Large intestine (tissue), 3 donors: ENCODE data around the gene GJB2. TPM values are rescaled to one million over a fixed set of nuclear protein-coding genes. Genes with fewer than 3 reads are reported as not detected.
"Not testable (repeated sequence)": the region's sequence is repeated elsewhere in the genome, so short reads cannot be mapped to it uniquely, and the experiment has no call there.

Experiments
- DNase-seq, 2 donors: peaks; one replicate each; pipeline versions ENCODE4 v3.0.0 to v3.0.0-alpha.2; 2013
- H3K27ac ChIP-seq: one replicate; pipeline ENCODE4 v1.5.1; 2013; ENCODE audit warnings: low read length
- H3K27me3 ChIP-seq: 2 replicates; pipeline ENCODE4 v1.6.1; 2013; ENCODE audit warnings: low read length; ENCODE audit not compliant: control insufficient read depth, insufficient read depth
- H3K36me3 ChIP-seq: 2 replicates; pipeline ENCODE4 v1.6.1; 2013; ENCODE audit warnings: low read length; ENCODE audit not compliant: control insufficient read depth, insufficient read depth
- H3K4me1 ChIP-seq: one replicate; pipeline ENCODE4 v1.6.1; 2013; ENCODE audit warnings: low read length; ENCODE audit not compliant: control insufficient read depth, insufficient read depth
- H3K4me3 ChIP-seq: one replicate; pipeline ENCODE4 v1.5.1; 2013; ENCODE audit warnings: low read length
- H3K9me3 ChIP-seq: one replicate; pipeline ENCODE4 v1.6.1; 2013; ENCODE audit warnings: mild to moderate bottlenecking, low read depth, low read length, moderate library complexity; ENCODE audit not compliant: control insufficient read depth
- WGBS: methylation state at CpG from one replicate; pipeline ENCODE4 v1.1.5; 2013; ENCODE audit warnings: low lambda C conversion rate; ENCODE audit not compliant: insufficient coverage; 5-methylcytosine and 5-hydroxymethylcytosine counted together
- polyA plus RNA-seq: library from polyadenylated mRNA; unstranded; fragments of 120-200 nt; gene quantifications from one replicate; pipeline ENCODE4 v1.2.1, GENCODE V29; 2013

Gene GJB2
- polyA plus RNA-seq, 1 donor = 4.1 TPM

GRCh38 chr13:20168396-20168795, 24.3 kb downstream of the GJB2 start:
- Histone ChIP-seq H3K4me1 (no peaks in the 10 kb centered on the region), H3K27me3 (peaks cover 54% of the 10 kb centered on the region), H3K36me3 (no peaks in the 10 kb centered on the region), H3K9me3 (no peaks in the 10 kb centered on the region), H3K27ac (no peak overlapping the region), H3K4me3 (no peak overlapping the region)
- WGBS = 40% methylated on average over 1 of the region's 7 CpGs
- no peak for DNase-seq

GRCh38 chr13:20165417-20166257, 27.1 kb downstream of the GJB2 start:
- Histone ChIP-seq H3K27me3 (peaks cover 58% of the 10 kb centered on the region), H3K27ac (no peak overlapping the region), H3K4me3 (no peak overlapping the region), H3K4me1 (no peaks in the 10 kb centered on the region), H3K36me3 (no peaks in the 10 kb centered on the region), H3K9me3 (no peaks in the 10 kb centered on the region)
- no peak for DNase-seq
- 43% methylated on average over 2 of the region's 11 CpGs for WGBS

- no CpG with 5 or more reads among the region's 16 CpGs for WGBS
- H3K4me3 ChIP-seq = no peak overlapping the region
- H3K9me3 ChIP-seq = no peaks in the 10 kb centered on the region
- H3K27me3 ChIP-seq = peaks cover 67% of the 10 kb centered on the region
- DNase-seq = no peak
- H3K36me3 ChIP-seq = no peaks in the 10 kb centered on the region
- no peak overlapping the region for H3K27ac ChIP-seq
- H3K4me1 ChIP-seq = peaks cover 2% of the 10 kb centered on the region
These were observed 30.8 kb downstream of the GJB2 start for GRCh38 chr13:20161951-20162300.

GRCh38 chr13:20161275-20161950, 31.3 kb downstream of the GJB2 start:
- Histone ChIP-seq H3K4me1 (peaks cover 2% of the 10 kb centered on the region), H3K36me3 (no peaks in the 10 kb centered on the region), H3K9me3 (no peaks in the 10 kb centered on the region), H3K27ac (no peak overlapping the region), H3K27me3 (peaks cover 67% of the 10 kb centered on the region), H3K4me3 (no peak overlapping the region)
- no CpG with 5 or more reads among the region's 79 CpGs for WGBS
- peak in 1 of 2 donors; percentile 27 for DNase-seq

DNA sequence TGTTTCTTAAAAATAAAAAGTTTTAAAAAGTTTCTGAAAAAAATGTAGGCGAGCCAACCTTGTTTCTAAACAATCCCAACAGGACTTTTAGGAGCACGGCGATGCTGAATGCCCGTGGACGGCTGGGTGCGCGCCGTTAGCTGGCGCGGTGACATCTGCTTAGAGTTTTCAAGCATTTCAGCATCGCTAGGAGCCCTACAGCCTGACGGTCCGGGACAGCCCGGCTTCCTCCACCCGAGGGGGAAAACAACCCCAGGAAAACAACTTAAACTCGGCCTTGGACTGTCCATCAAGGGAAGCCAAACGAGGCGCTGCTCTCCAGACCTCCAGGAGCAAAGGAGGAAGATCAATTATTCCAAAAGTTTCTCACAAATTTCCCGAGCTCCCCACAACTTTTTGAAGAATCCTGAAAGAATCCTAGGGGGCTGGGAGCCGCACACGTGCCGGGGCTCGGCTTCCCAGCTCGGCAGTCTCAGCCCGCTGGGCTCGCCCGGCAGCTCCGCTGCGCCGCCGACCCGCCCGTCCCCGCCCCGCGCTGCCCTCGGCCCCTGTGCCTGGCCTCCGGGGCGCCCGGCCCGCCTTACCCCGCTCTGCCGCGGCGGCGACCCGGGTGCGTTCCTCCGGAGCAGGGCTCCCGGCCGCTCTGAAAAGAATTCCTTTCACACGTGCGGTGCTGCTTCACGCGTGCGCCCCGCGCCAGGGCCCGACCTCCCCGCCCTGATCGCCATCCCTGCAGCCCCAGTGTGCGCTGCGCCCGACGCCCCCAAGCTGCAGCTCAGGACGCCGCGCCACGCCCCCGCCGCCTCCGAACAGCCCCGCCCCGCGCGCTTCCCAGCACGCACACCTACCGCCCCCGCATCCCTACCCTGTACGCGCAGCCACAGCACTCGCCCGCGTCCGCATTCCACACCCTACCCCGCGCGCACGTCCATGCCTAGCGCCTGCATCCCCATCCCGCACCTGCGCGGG, 32.1 kb downstream of the GJB2 start, which contains the start of gene GJA3:
Gene GJA3 (minus strand): TSS at position 747 of the 969 bp plus-strand sequence. CDS start 17,764 bp downstream, outside the sequence.
- H3K4me3 ChIP-seq = no peak within 1 kb of the TSS
- H3K9me3 ChIP-seq = no peaks in the 10 kb centered on the region
- H3K4me1 ChIP-seq = peaks cover 2% of the 10 kb centered on the region
- H3K27me3 ChIP-seq = peaks cover 62% of the 10 kb centered on the region
- peak in 1 of 2 donors; percentile 54 for DNase-seq
- H3K36me3 ChIP-seq = no peaks in the 10 kb centered on the region
- H3K27ac ChIP-seq = no peak within 1 kb of the TSS
- no CpG with 5 or more reads among the region's 93 CpGs for WGBS

- H3K36me3 ChIP-seq = no peaks in the 10 kb centered on the region
- no peaks in the 10 kb centered on the region for H3K9me3 ChIP-seq
- peaks cover 64% of the 10 kb centered on the region for H3K27me3 ChIP-seq
- 35% methylated on average over 5 of the region's 18 CpGs for WGBS
- H3K27ac ChIP-seq = no peak overlapping the region
- no peak overlapping the region for H3K4me3 ChIP-seq
- no peak for DNase-seq
- peaks cover 2% of the 10 kb centered on the region for H3K4me1 ChIP-seq
These were observed 33.0 kb downstream of the GJB2 start for GRCh38 chr13:20159646-20160305.

- no CpG with 5 or more reads among the region's 3 CpGs for WGBS
- H3K9me3 ChIP-seq = no peaks in the 10 kb centered on the region
- peaks cover 63% of the 10 kb centered on the region for H3K27me3 ChIP-seq
- no peak overlapping the region for H3K27ac ChIP-seq
- H3K36me3 ChIP-seq = no peaks in the 10 kb centered on the region
- no peak for DNase-seq
- H3K4me3 ChIP-seq = no peak overlapping the region
- peaks cover 2% of the 10 kb centered on the region for H3K4me1 ChIP-seq
These were observed 35.5 kb downstream of the GJB2 start for GRCh38 chr13:20157151-20157796.

- no peak for DNase-seq
- H3K4me1 ChIP-seq = peaks cover 2% of the 10 kb centered on the region
- no CpG with 5 or more reads among the region's 2 CpGs for WGBS
- peaks cover 61% of the 10 kb centered on the region for H3K27me3 ChIP-seq
- no peak overlapping the region for H3K27ac ChIP-seq
- H3K36me3 ChIP-seq = no peaks in the 10 kb centered on the region
- H3K4me3 ChIP-seq = no peak overlapping the region
- no peaks in the 10 kb centered on the region for H3K9me3 ChIP-seq
These were observed 36.0 kb downstream of the GJB2 start for GRCh38 chr13:20156702-20157101.

GRCh38 chr13:20153290-20153689, 39.4 kb downstream of the GJB2 start:
- WGBS = no CpG with 5 or more reads among the region's 2 CpGs
- not testable (repeated sequence) for H3K4me3 ChIP-seq, H3K27ac ChIP-seq

More at GRCh38 chr13:20153290-20153689, 39.4 kb downstream of the GJB2 start:
- DNase-seq, H3K9me3 ChIP-seq, H3K4me1 ChIP-seq, H3K36me3 ChIP-seq: not testable (repeated sequence)
- H3K27me3 ChIP-seq = peaks cover 52% of the 10 kb centered on the region
